NCI-H446 (cell line): ENCODE results near the gene KLHL12.

Experiments
- DNase-seq, 2 experiments: peaks; one replicate each; lab custom pipeline; 2025; lab: John Stamatoyannopoulos, UW

The KLHL12 gene

GRCh38 chr1:202888221-202888530 is 38.9 kb downstream of the KLHL12 start:
- DNase-seq, result no peak

GRCh38 chr1:202880961-202881460 is 46.0 kb downstream of the KLHL12 start:
- no peak for DNase-seq

GRCh38 chr1:202880062-202880461 is 47.0 kb downstream of the KLHL12 start:
- no peak for DNase-seq

GRCh38 chr1:202879128-202879527 is 47.9 kb downstream of the KLHL12 start:
- DNase-seq, result no peak

GRCh38 chr1:202873026-202873425 is 54.0 kb downstream of the KLHL12 start:
- no peak for DNase-seq

- DNase-seq, result no peak
Observed at GRCh38 chr1:202871367-202871766, 55.7 kb downstream of the KLHL12 start.

GRCh38 chr1:202862679-202863560 is 64.1 kb downstream of the KLHL12 start:
- DNase-seq, result no peak

GRCh38 chr1:202861420-202862132 is 65.5 kb downstream of the KLHL12 start:
- DNase-seq, result peak; percentile 73 to 86

- peak in 1 of 2 experiments; percentile 41 for DNase-seq
Observed at GRCh38 chr1:202860744-202861419, 66.2 kb downstream of the KLHL12 start.

- peak in 1 of 2 experiments; percentile 25 for DNase-seq
Observed at GRCh38 chr1:202858789-202859414, 68.1 kb downstream of the KLHL12 start.

GRCh38 chr1:202858331-202858730 is 68.7 kb downstream of the KLHL12 start:
- DNase-seq, result no peak

GRCh38 chr1:202857136-202857610 is 69.9 kb downstream of the KLHL12 start:
- DNase-seq, result no peak

- no peak for DNase-seq
Observed at GRCh38 chr1:202856014-202856413, 71.0 kb downstream of the KLHL12 start.

- DNase-seq, result no peak
Observed at GRCh38 chr1:202854787-202855186, 72.2 kb downstream of the KLHL12 start.

- peak in 1 of 2 experiments; percentile 60 for DNase-seq
Observed at GRCh38 chr1:202852163-202852904, 74.7 kb downstream of the KLHL12 start.

- DNase-seq, result no peak
Observed at GRCh38 chr1:202850593-202851362, 76.3 kb downstream of the KLHL12 start.

GRCh38 chr1:202848191-202848542 is 78.9 kb downstream of the KLHL12 start:
- no peak for DNase-seq

- no peak for DNase-seq
Observed at GRCh38 chr1:202844935-202845334, 82.1 kb downstream of the KLHL12 start.

GRCh38 chr1:202844259-202844658 is 82.8 kb downstream of the KLHL12 start:
- no peak for DNase-seq

- no peak for DNase-seq
Observed at GRCh38 chr1:202843081-202843480, 84.0 kb downstream of the KLHL12 start.
